Stimulated activated CD4-positive, alpha-beta T cell treated with anti-CD3 and anti-CD28 coated beads, Interleukin-4, amount 100 ng/mL, for 1 hour (primary cell): ENCODE results near the gene RIPOR3.
A peak's percentile ranks its signal among the peaks of the same experiment; 100 is the strongest.
"Not testable (repeated sequence)": the region's sequence is repeated elsewhere in the genome, so short reads cannot be mapped to it uniquely, and the experiment has no call there.

Source experiments
- DNase-seq: peaks from one replicate; pipeline ENCODE4 v3.0.0-alpha.2; 2020

RIPOR3 gene

GRCh38 chr20:50569864-50570836 is 121.2 kb downstream of the RIPOR3 start:
- peak; percentile 40 for DNase-seq

DNA sequence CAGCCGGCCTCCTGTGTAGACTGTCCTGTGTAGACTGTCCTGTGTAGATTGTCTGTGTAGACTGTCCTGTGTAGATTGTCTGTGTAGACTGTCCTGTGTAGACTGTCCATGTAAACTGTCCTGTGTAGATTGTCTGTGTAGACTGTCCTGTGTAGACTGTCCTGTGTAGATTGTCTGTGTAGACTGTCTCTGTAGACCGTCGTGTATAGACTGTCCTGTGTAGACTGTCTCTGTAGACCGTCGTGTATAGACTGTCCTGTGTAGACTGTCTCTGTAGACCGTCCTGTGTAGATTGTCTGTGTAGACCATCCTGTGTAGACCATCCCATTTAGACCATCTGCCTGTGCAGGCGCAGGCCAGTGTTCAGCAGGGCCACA is 121.9 kb downstream of the RIPOR3 start:
- not testable (repeated sequence) for DNase-seq

- DNase-seq = no peak
Measured at GRCh38 chr20:50568549-50568942, 122.8 kb downstream of the RIPOR3 start.

DNA sequence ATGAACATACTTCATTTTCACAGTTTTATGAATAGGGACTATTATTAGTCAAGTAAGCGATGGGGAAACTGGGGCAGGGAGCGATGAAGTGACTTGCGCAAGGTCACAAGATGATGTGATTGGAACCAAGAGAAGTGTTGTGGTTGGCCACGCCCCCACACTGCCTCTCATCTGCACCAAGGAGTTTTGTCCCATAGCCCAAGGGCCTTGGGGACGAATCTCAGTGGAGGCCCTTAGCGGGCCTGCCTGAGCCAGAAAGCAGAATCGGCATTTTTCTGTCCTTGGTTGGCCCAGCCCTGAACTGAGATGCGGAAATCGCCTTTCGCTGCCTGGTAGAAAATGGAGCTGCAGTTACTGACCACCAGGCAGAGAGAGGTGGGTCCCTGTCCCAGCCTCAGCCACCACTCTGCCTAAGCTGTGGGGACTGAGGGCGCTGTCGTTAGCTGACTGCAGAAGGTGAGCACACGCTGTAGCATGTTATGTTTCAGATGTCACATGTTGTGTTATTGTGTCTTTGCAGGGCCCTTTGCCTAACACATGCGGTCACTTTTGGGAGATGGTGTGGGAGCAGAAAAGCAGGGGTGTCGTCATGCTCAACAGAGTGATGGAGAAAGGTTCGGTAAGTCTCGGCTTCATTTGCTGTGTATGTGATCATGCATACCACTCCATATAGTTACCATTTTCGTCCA is 123.3 kb downstream of the RIPOR3 start:
- no peak for DNase-seq

DNA sequence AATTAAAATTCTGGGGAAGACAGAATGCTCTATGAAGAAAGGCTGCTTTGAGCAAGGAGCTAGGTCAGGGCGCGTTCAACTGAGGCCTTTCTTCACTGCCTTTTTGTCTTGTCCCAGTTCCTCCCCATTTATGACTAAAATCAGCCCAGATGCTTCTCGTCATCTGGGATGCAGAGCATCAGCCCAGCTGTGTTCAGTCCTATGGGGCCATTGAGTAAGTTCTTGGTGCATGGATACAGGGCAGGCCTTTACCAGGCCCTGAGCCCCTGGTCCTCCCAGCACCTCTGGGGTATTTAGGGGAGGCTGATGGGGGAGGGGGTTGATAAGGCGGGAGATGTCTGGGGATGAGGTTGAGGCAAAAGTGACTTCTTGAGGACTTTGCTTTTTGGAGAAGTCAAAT is 125.5 kb downstream of the RIPOR3 start:
- no peak for DNase-seq

GRCh38 chr20:50565383-50565782 is 126.0 kb downstream of the RIPOR3 start:
- DNase-seq = no peak

DNA sequence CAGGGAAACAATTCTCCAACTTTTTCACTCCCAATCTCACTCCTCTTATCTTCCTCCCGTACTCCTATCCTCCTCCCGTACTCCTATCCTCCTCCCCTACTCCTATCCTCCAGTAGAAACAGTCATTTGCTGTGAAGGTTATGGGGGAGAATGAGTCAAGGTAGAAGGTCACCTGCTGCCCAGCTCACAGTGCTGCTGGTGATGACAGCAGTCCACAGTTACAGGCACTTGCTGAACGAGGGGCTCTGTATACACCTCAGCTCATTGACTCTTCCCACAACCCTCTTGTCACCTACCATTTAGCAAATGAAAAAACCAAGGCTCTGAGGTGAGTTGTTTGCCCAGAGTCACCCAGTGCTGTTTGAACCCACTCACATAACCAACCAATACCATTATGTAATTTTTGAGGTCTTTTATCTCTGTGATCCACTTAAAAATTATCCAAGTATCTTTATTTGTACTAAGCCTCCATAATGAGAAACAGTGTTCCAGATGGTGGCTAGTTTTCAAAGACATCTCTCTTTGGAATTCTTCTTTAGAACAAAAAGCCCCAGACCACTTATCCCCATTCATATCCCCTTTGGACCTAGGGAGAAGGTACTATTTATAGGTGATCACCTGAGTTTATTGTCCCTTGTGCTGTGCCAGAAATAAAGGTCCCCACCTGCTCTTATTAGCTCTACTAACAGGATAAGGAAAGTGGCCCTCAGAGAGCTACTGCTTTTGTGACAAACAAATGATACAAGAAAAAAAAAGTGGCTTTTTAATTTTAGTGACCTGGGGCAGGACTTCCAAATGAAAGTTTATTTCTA is 128.0 kb downstream of the RIPOR3 start:
- DNase-seq = no peak

GRCh38 chr20:50562262-50562701 is 129.1 kb downstream of the RIPOR3 start:
- DNase-seq = no peak

DNA sequence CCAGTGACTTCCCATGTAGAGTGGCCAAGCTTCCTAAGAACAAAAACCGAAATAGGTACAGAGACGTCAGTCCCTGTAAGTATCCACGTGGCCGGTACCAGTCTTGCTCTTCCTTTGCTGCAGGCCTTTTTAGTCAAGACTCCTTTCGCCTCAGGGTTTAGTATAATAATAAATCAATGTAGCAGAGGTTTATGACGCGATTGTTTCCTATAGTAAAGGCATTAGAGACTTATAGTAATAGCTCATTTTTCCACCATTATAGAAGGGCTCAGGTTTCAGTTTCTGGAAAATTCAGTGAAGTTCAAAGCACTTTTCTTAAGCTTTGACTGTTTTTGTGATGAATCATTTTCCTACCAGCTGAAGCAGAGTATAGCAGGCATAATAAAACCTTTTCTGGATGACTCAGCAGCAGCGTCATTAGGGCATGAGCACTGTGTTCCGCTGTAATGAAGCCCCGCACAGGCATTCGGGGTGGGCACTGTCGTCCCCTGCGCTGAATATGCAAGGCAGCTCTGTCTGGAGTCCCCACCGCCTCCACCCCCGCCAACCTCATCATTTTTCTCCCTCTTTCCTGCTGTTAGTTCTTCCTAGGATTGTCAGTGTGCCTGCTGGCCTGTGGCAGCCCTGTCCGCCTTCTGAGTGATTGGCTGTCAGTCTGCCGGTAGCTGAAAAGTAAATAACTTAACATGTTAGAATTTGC is 129.8 kb downstream of the RIPOR3 start:
- peak; percentile 60 for DNase-seq

DNA sequence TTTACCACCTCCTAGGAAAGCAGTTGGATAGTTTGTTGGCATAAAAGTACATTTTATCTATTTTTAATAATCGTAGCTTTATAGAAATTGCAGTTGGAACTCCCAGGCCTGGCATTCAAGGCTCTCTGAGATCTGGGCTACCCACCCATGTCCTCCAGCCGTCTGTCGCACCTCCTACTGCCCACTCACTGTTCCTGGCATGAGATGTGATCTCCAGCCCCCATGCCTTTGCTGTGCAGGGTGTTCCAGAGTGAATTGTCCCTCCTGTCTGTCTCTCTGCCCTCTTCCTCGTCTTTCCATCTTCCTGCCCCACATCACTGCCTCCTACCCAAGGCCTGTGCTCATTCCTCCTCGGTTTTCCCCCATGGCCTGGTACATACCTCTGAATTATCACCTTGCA is 130.5 kb downstream of the RIPOR3 start:
- DNase-seq = no peak

DNA sequence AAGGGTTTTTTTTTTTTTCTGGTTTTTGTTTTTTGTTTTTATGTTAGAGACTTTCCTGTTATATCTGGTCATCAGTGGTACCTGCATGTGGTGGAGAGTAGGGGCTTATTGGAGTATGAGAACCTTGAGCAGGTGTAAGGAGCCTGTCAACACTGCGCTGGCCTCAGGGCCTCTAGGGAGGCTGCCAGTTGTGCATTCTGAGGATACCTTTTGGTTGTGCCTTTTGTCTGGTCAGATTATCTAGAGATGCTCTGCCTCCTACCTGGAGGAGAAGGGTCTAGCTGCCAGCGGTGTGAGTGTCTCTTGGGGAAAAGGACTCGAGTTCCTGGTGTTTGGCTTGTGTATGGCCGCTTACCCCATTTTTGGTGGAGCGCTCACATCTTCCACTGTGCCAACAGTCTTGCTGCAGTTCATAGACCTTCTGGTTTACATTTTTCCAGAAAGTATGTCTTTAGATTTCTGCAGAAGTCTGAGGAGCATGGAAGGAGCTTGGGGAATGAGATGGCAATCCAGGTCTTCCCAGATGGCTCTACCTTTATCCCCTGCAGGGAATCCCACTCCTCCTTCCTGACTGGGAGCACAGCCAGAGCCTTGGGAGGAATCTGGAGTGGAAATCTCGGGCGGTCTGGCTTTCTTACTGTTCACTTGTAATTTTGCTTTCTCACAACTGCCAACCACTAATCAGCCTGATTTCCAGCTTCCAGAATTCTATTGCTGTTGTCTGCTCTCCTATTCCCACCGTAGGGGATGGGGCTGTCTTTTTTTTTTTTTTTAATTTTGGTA is 131.3 kb downstream of the RIPOR3 start:
- no peak for DNase-seq

- no peak for DNase-seq
Measured at GRCh38 chr20:50559149-50559548, 132.2 kb downstream of the RIPOR3 start.

GRCh38 chr20:50558483-50558925 is 132.8 kb downstream of the RIPOR3 start:
- DNase-seq = no peak

DNA sequence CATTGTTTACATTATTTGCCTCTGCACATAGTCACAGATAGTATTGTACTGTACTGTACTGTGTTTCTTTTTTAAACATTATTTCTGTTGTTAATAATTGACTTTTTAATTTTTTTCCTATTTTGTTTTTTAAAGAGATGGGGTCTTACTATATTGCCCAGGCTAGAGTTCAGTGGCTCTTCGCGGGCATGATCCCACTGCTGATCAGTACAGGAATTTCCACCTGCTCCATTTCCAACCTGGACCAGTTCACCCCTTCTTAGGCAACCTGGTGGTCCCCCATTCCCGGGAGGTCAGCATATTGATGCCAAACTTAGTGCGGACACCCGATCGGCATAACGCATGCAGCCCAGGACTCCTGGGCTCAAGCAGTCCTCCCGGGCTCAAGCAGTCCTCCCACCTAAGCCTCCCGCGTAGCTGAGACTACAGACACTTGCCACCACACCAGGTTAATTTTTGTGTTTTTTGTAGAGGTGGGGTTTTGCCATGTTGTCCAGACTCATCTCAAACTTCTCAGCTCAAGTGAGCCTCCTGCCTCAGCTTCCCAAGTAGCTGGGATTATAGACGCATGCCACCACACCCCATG is 133.7 kb downstream of the RIPOR3 start:
- no peak for DNase-seq

DNA sequence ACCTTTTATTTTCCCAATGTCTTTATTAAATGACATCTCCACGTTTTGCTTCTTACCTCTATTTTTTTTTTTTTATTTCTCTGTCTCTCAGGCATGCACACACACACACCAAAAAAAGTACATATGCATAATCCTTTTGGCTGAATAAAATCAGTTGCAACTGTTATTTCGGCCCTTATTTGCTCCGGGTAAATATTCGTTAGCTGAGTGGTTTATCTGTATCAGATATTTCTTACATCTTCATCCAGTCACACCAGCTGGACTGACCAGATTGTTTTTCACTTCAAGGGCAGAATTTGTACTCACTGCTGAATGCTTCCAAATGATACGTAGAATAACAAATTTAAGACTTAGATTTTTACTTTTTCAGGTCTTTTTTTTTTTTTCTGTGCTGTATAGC is 135.7 kb downstream of the RIPOR3 start:
- no peak for DNase-seq

DNA sequence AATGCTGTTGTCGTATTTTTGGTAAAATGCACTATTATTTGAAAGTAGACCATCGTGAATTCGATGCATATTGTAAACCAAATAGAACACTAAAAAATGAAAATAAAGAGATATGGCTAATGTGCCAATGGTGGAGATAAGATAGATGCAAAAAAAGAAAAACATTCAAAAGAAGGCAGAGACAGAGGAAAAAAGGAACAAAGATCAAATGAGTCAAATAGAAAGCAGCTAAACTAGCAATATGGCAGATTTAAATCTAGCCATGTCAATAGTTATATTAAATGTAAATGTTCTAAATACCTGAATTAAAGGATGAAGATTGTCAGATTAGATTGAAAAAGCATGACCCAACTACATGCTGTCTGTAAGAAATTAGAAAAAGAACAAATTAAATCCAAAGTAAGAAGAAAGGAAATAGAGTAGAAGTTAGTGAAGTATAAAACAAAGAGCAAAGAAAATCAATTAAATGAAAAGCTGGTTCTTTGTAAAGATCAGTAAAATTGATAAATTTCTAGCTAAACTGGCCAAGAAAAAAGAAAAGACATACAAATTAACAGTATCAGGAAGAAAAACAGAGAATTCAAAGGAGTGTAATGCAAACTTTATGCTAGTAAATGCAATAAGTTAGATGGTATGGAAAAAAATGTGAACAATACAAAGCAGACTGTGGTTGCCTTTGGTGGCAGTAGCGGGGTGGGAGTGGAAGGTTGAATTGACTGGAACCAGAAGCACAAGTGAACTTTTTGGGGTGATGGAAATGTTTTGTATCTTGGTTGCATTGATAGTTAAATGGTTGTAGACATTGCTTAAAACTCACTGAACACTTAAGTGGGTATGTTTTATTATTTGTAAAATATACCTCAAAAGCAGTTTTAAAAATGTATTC is 136.4 kb downstream of the RIPOR3 start:
- DNase-seq = no peak

DNA sequence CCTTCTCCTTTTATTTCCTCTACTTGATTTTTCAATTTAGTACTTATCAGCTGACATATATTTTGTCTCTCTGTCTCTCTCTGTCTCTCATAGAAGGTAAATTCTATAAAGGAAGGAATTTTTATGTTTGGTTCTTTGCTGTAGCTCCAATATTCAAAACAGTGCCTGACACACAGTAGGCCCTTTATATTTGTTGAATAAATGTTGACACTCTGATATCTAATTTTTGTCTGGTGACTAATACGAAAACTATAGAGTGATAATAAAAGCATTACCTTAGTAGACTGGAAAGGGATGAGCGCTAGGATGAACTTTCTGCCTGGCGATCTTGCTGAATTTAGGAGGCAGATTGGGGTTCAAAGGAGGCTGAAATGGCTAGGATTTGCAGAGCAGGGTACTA is 138.4 kb downstream of the RIPOR3 start:
- no peak for DNase-seq

- DNase-seq = no peak
Measured at GRCh38 chr20:50551288-50551687, 140.1 kb downstream of the RIPOR3 start.

DNA sequence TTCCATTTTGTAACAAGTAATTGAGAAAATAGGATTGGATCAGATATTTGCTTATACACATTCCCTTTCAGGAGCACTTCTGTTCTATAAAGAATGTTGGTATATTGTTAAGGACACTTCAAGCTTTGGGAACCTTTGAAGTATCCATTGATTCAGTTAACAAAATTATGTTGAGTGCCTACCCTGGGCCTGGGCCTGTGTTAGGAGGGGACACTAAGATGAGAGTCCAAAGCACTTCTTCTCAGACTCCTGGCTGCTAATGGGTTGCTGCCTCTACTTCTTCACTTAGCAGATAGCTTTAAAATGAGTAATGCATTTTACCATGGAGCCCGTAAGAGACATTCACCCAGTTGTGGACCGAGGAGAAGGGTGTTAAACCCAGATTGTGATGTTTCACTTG is 140.8 kb downstream of the RIPOR3 start:
- DNase-seq = no peak

GRCh38 chr20:50548396-50548795 is 142.9 kb downstream of the RIPOR3 start:
- no peak for DNase-seq
